Ascending aorta (tissue), 2 donors: ENCODE results near the gene PRKCQ. TPM values are rescaled to one million over a fixed set of nuclear protein-coding genes. Genes with fewer than 3 reads are reported as not detected.
"Not testable (repeated sequence)": the region's sequence is repeated elsewhere in the genome, so short reads cannot be mapped to it uniquely, and the experiment has no call there.

Source experiments
- DNase-seq, 2 donors: peaks; one replicate each; pipeline ENCODE4 v3.0.0-alpha.2; 2019; ENCODE audit warnings: low spot score in 2 of 2
- H3K27ac ChIP-seq, 2 donors: fragments of 200-600 bp; sonication (generic); one replicate each; pipeline ENCODE4 v1.5.1; 2016 to 2017; ENCODE audit warnings: mild to moderate bottlenecking in 1 of 2
- H3K27me3 ChIP-seq: fragments of 200-600 bp; sonication (generic); one replicate; pipeline ENCODE4 v1.5.1; 2017
- H3K36me3 ChIP-seq, 2 donors: fragments of 200-600 bp; sonication (generic); one replicate each; pipeline ENCODE4 v1.5.1; 2016
- H3K4me1 ChIP-seq, 2 donors: fragments of 200-600 bp; sonication (generic); one replicate each; pipeline ENCODE4 v1.5.1; 2016 to 2017; ENCODE audit warnings: mild to moderate bottlenecking in 1 of 2
- H3K4me3 ChIP-seq, 2 donors: fragments of 200-600 bp; sonication (generic); one replicate each; pipeline ENCODE4 v1.5.1; 2016 to 2017; ENCODE audit warnings: mild to moderate bottlenecking in 1 of 2
- H3K9me3 ChIP-seq, 2 donors: fragments of 200-600 bp; sonication (generic); one replicate each; pipeline ENCODE4 v1.5.1; 2016
- CTCF ChIP-seq, 3 experiments: fragments of 200-600 bp in 2 of 3; fragments of 450-650 bp in 1 of 3; sonication (generic) in 2 of 3; IDR thresholded peaks; one replicate each; pipeline ENCODE4 v1.5.1; 2016 to 2019; ENCODE audit warnings: antibody characterized with exemption in 3 of 3, mild to moderate bottlenecking in 1 of 3, moderate library complexity in 1 of 3
- intact Hi-C: fragments of 100-400 bp; cut with DNase I; formaldehyde crosslinking; loops from one replicate; pipeline ENCODE4 v1.15.1; 2023
- total RNA-seq: library from RNA; depleted of rRNA; stranded (reverse); fragments of >200 nt; gene quantifications from one replicate; pipeline ENCODE4 v1.1.0, GENCODE V29; 2016

The PRKCQ gene
- total RNA-seq, 1 donor from 2014 or later: not detected

DNA sequence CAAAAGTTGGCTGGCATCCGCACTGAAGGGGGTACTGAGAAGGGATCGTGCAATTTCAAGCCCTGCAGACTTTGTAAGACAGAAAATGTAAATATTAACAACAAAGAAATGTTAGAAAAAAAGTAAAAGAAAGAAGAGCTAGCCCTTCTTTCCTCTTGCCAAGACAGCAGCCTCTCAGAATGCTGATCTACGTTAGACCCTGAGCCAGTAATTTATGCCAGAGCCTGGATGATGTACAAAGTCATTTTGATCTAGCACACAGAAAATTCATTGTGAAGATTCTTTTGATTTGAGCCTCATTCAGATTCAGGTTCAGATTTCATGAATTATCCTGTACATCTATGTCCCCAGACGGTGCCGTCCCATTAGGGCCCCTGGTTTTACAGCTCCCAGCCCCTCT is 105.2 kb downstream of the PRKCQ start:
- DNase-seq: no peak
- H3K27me3 ChIP-seq: no peaks in the 10 kb centered on the region
- intact Hi-C loops: no loop called here
- no peaks in the 10 kb centered on the region for H3K4me1 ChIP-seq
- H3K4me3 ChIP-seq: no peak overlapping the region
- H3K36me3 ChIP-seq: no peaks in the 10 kb centered on the region
- H3K9me3 ChIP-seq: no peaks in the 10 kb centered on the region
- no peak for TF ChIP-seq CTCF (IDR thresholded peaks at IDR 0.05)
- no peak overlapping the region for H3K27ac ChIP-seq

- H3K27me3 ChIP-seq: no peaks in the 10 kb centered on the region
- H3K4me1 ChIP-seq: no peaks in the 10 kb centered on the region
- no peak overlapping the region for H3K27ac ChIP-seq
- no peak overlapping the region for H3K4me3 ChIP-seq
- no peak for TF ChIP-seq CTCF (IDR thresholded peaks at IDR 0.05)
- intact Hi-C loops: no loop called here
- no peaks in the 10 kb centered on the region for H3K9me3 ChIP-seq
- H3K36me3 ChIP-seq: no peaks in the 10 kb centered on the region
- DNase-seq: no peak
Measured at GRCh38 chr10:6473901-6474370, 106.1 kb downstream of the PRKCQ start.

- no peaks in the 10 kb centered on the region for H3K9me3 ChIP-seq
- H3K4me1 ChIP-seq: no peaks in the 10 kb centered on the region
- H3K4me3 ChIP-seq: no peak overlapping the region
- H3K27me3 ChIP-seq: no peaks in the 10 kb centered on the region
- intact Hi-C loops: no loop called here
- no peaks in the 10 kb centered on the region for H3K36me3 ChIP-seq
- DNase-seq: no peak
- H3K27ac ChIP-seq: no peak overlapping the region
- no peak for TF ChIP-seq CTCF (IDR thresholded peaks at IDR 0.05)
Measured at GRCh38 chr10:6473430-6473829, 106.6 kb downstream of the PRKCQ start.

GRCh38 chr10:6472710-6473005 is 107.4 kb downstream of the PRKCQ start:
- intact Hi-C loops, H3K4me3 ChIP-seq, H3K4me1 ChIP-seq, H3K27ac ChIP-seq, DNase-seq, H3K9me3 ChIP-seq, H3K36me3 ChIP-seq, H3K27me3 ChIP-seq: not testable (repeated sequence)

- Histone ChIP-seq H3K4me1 (no peaks in the 10 kb centered on the region), H3K36me3 (no peaks in the 10 kb centered on the region), H3K9me3 (no peaks in the 10 kb centered on the region), H3K27ac (no peak overlapping the region), H3K4me3 (no peak overlapping the region), H3K27me3 (no peaks in the 10 kb centered on the region)
- TF ChIP-seq CTCF (IDR thresholded peaks at IDR 0.05): no peak
- intact Hi-C loops: no loop called here
- no peak for DNase-seq
Measured at GRCh38 chr10:6470894-6471618, 109.0 kb downstream of the PRKCQ start.

- no peak for TF ChIP-seq CTCF (IDR thresholded peaks at IDR 0.05)
- Histone ChIP-seq H3K27me3 (no peaks in the 10 kb centered on the region), H3K27ac (no peak overlapping the region), H3K9me3 (no peaks in the 10 kb centered on the region), H3K36me3 (no peaks in the 10 kb centered on the region), H3K4me3 (no peak overlapping the region), H3K4me1 (no peaks in the 10 kb centered on the region)
- no peak for DNase-seq
- intact Hi-C loops: no loop called here
Measured at GRCh38 chr10:6469661-6470060, 110.4 kb downstream of the PRKCQ start.
